HCT116 (cell line): ENCODE results near the gene TBL1X. TPM values are rescaled to one million over a fixed set of nuclear protein-coding genes. Genes with fewer than 3 reads are reported as not detected.

Source experiments
- ATAC-seq: fragments of 200-7000 bp; cut with Tn5 transposase; 2 replicates; pipeline ENCODE4 v1.9.1; 2020; ENCODE audit warnings: mild to moderate bottlenecking, moderate library complexity
- BruUV-seq: library from RNA; stranded (reverse); fragments of 400-500 nt; replicated peaks from 2 replicates; lab custom pipeline; 2021; lab: Mats Ljungman, UMichigan
- CTCF ChIA-PET: fragments of 300-600 bp; sonication (Branson Sonifier 250); formaldehyde crosslinking; loops from one replicate; lab custom pipeline; 2021; ENCODE audit warnings: antibody characterized with exemption; lab: Charles Lee
- POLR2A ChIA-PET: fragments of 300-600, 350-600 bp; sonication (Branson Sonifier 250); formaldehyde crosslinking; loops from one replicate; lab custom pipeline; 2021; ENCODE audit warnings: antibody characterized with exemption; lab: Charles Lee
- RAD21 ChIA-PET, 2 experiments: fragments of 300-600 bp; sonication (Branson Sonifier 250); formaldehyde crosslinking; loops; one replicate each; lab custom pipeline; 2023; ENCODE audit warnings: low total read pairs in 2 of 2; ENCODE audit not compliant: uncharacterized antibody in 2 of 2, unreplicated experiment in 2 of 2, low non-redundant PET in 1 of 2; lab: Charles Lee
- DNase-seq: peaks from one replicate; pipeline ENCODE4 v3.0.0-alpha.2; 2010; ENCODE audit warnings: low read depth, low spot score
- H2AFZ ChIP-seq: fragments of 200-600 bp; shearing (Covaris generic), sonication (generic); 2 replicates; pipeline ENCODE4 v1.6.1; 2017; ENCODE audit warnings: low read depth, mixed run types, mixed read lengths, antibody characterized with exemption, low read length; ENCODE audit not compliant: poor library complexity, severe bottlenecking
- H3K27ac ChIP-seq: 2 replicates; pipeline ENCODE4 v1.5.1; 2012; ENCODE audit warnings: low read depth, low read length
- H3K27me3 ChIP-seq: fragments of 200-600 bp; sonication (generic); 2 replicates; pipeline ENCODE4 v1.6.1; 2016; ENCODE audit warnings: mixed run types, low read length, mixed read lengths; ENCODE audit not compliant: insufficient read depth
- H3K36me3 ChIP-seq, 2 experiments: fragments of 200-500 bp in 1 of 2; fragments of 200-600 bp in 1 of 2; sonication (Bioruptor generic) in 1 of 2; sonication (generic) in 1 of 2; 2 replicates each; pipeline versions ENCODE4 v1.5.1 to v1.6.1; 2014 to 2016; ENCODE audit warnings: low read length in 2 of 2, inconsistent platforms in 1 of 2, mixed read lengths in 1 of 2, mixed run types in 1 of 2; ENCODE audit not compliant: insufficient read depth in 2 of 2, control insufficient read depth in 1 of 2
- H3K4me1 ChIP-seq, 2 experiments: fragments of 200-600 bp in 1 of 2; sonication (generic) in 1 of 2; 2 replicates each; pipeline versions ENCODE4 v1.5.1 to v1.6.1; 2012 to 2017; ENCODE audit warnings: low read length in 2 of 2, inconsistent platforms in 1 of 2, mild to moderate bottlenecking in 1 of 2, mixed read lengths in 1 of 2, mixed run types in 1 of 2, moderate library complexity in 1 of 2; ENCODE audit not compliant: insufficient read depth in 2 of 2, control insufficient read depth in 1 of 2
- H3K4me2 ChIP-seq: fragments of 200-600 bp; sonication (generic); 2 replicates; pipeline ENCODE4 v1.6.1; 2017; ENCODE audit warnings: mixed run types, low read length, mixed read lengths
- H3K4me3 ChIP-seq, 2 experiments: fragments of 200-600 bp in 1 of 2; sonication (generic) in 1 of 2; replicated peaks in 1 of 2; 2 replicates each; pipeline ENCODE4 v1.5.1; 2011 to 2016; ENCODE audit warnings: low read length in 2 of 2, control low read depth in 1 of 2, low read depth in 1 of 2, mild to moderate bottlenecking in 1 of 2, mixed read lengths in 1 of 2, mixed run types in 1 of 2
- H3K79me2 ChIP-seq: fragments of 200-600 bp; sonication (generic); 2 replicates; pipeline ENCODE4 v1.6.1; 2017; ENCODE audit warnings: mild to moderate bottlenecking, mixed run types, low read length, moderate library complexity, mixed read lengths; ENCODE audit not compliant: insufficient read depth
- H3K9ac ChIP-seq: fragments of 200-600 bp; sonication (generic); 2 replicates; pipeline ENCODE4 v1.6.1; 2016; ENCODE audit warnings: low read length, mixed read lengths
- H3K9me2 ChIP-seq: fragments of 200-600 bp; sonication (generic), shearing (Covaris generic); 2 replicates; pipeline ENCODE4 v1.6.1; 2017; ENCODE audit warnings: mixed run types, mild to moderate bottlenecking, moderate library complexity; ENCODE audit not compliant: insufficient read depth
- H3K9me3 ChIP-seq, 2 experiments: fragments of 200-500 bp in 1 of 2; fragments of 200-600 bp in 1 of 2; sonication (Bioruptor generic) in 1 of 2; sonication (generic) in 1 of 2; 2 replicates each; pipeline ENCODE4 v1.6.1; 2014 to 2017; ENCODE audit warnings: low read length in 2 of 2, mixed read lengths in 2 of 2, inconsistent platforms in 1 of 2, low read depth in 1 of 2, mild to moderate bottlenecking in 1 of 2, mixed run types in 1 of 2, moderate library complexity in 1 of 2; ENCODE audit not compliant: control insufficient read depth in 1 of 2, insufficient read depth in 1 of 2
- H4K20me1 ChIP-seq: fragments of 200-600 bp; sonication (generic), shearing (Covaris generic); 2 replicates; pipeline ENCODE4 v1.6.1; 2017; ENCODE audit warnings: mixed run types, mild to moderate bottlenecking, moderate library complexity; ENCODE audit not compliant: insufficient read depth
- ATF3 ChIP-seq: IDR thresholded peaks from 2 replicates; pipeline ENCODE4 v1.6.1; 2012
- CBX3 ChIP-seq: IDR thresholded peaks from 2 replicates; pipeline ENCODE4 v1.6.1; 2012; ENCODE audit warnings: low read depth
- CEBPB ChIP-seq: IDR thresholded peaks from 2 replicates; pipeline ENCODE4 v1.6.1; 2012; ENCODE audit warnings: low read depth
- CTCF ChIP-seq, 3 experiments: fragments of 200-600 bp in 1 of 3; sonication (generic) in 1 of 3; IDR thresholded peaks in 2 of 3; conservative IDR thresholded peaks in 1 of 3; 2 replicates each; pipeline ENCODE4 v1.5.1; 2012 to 2017; ENCODE audit warnings: low read depth in 2 of 3, low read length in 2 of 3, antibody characterized with exemption in 1 of 3, borderline replicate concordance in 1 of 3, control low read depth in 1 of 3, mild to moderate bottlenecking in 1 of 3, mixed read lengths in 1 of 3, mixed run types in 1 of 3, moderate library complexity in 1 of 3; ENCODE audit not compliant: insufficient read depth in 1 of 3
- EGR1 ChIP-seq: IDR thresholded peaks from 2 replicates; pipeline ENCODE4 v1.6.1; 2012; ENCODE audit warnings: low read depth
- ELF1 ChIP-seq: IDR thresholded peaks from 2 replicates; pipeline ENCODE4 v1.6.1; 2012; ENCODE audit warnings: low read depth, borderline replicate concordance
- EZH2 ChIP-seq: fragments of 200-600 bp; sonication (generic); IDR thresholded peaks from 2 replicates; pipeline ENCODE4 v1.6.1; 2017; ENCODE audit warnings: antibody characterized with exemption, mixed run types
- EZH2phosphoT487 ChIP-seq: fragments of 200-600 bp; IDR thresholded peaks from 2 replicates; pipeline ENCODE4 v1.6.1; 2018; ENCODE audit warnings: antibody characterized with exemption, borderline replicate concordance
- JUND ChIP-seq: IDR thresholded peaks from 2 replicates; pipeline ENCODE4 v1.6.1; 2012
- MAX ChIP-seq: IDR thresholded peaks from 2 replicates; pipeline ENCODE4 v1.6.1; 2012
- POLR2A ChIP-seq: IDR thresholded peaks from 2 replicates; pipeline ENCODE4 v1.7.0; 2011; ENCODE audit warnings: borderline replicate concordance; ENCODE audit not compliant: insufficient read depth, insufficient read length; ENCODE audit errors: extremely low read depth
- RAD21 ChIP-seq: IDR thresholded peaks from 2 replicates; pipeline ENCODE4 v1.6.1; 2012; ENCODE audit warnings: low read depth, mild to moderate bottlenecking
- REST ChIP-seq: IDR thresholded peaks from 2 replicates; pipeline ENCODE4 v1.6.1; 2012; ENCODE audit warnings: low read depth
- SIN3A ChIP-seq: IDR thresholded peaks from 2 replicates; pipeline ENCODE4 v1.6.1; 2012; ENCODE audit warnings: low read depth
- SRF ChIP-seq: IDR thresholded peaks from 2 replicates; pipeline ENCODE4 v1.6.1; 2012; ENCODE audit warnings: low read depth
- TCF7L2 ChIP-seq: IDR thresholded peaks from 2 replicates; pipeline ENCODE4 v1.7.0; 2011; ENCODE audit warnings: borderline replicate concordance, inconsistent platforms; ENCODE audit not compliant: insufficient read depth, insufficient read length; ENCODE audit errors: extremely low read depth
- YY1 ChIP-seq: IDR thresholded peaks from 2 replicates; pipeline ENCODE4 v1.6.1; 2011; ENCODE audit warnings: low read length, low read depth, moderate library complexity, mild to moderate bottlenecking; ENCODE audit not compliant: insufficient replicate concordance; ENCODE audit errors: extremely low read depth
- ZBTB33 ChIP-seq: IDR thresholded peaks from 2 replicates; pipeline ENCODE4 v1.6.1; 2011; ENCODE audit warnings: mild to moderate bottlenecking, low read length, moderate library complexity; ENCODE audit not compliant: insufficient replicate concordance; ENCODE audit errors: extremely low read depth
- ZFX ChIP-seq: fragments of 450-650 bp; IDR thresholded peaks from 2 replicates; pipeline ENCODE4 v1.6.1; 2017
- intact Hi-C: fragments of 100-400 bp; cut with micrococcal nuclease; formaldehyde crosslinking; loops from 2 replicates; pipeline ENCODE4 v1.10.0; 2022
- total RNA-seq: library from RNA; stranded (reverse); gene quantifications from one replicate; pipeline ENCODE4 v1.2.1, GENCODE V29; 2021; ENCODE audit not compliant: unreplicated experiment

The TBL1X gene
- total RNA-seq, 1 experiment from 2014 or later: 37.8 TPM

- intact Hi-C loops: no loop called here
- ATAC-seq (no peak), DNase-seq (no peak)
- H3K27ac ChIP-seq: no peak overlapping the region
- TF ChIP-seq JUND: no peak
- TF ChIP-seq CTCF (IDR thresholded peaks at IDR 0.05 in 2 of 3, conservative IDR thresholded peaks at IDR 0.05 in 1 of 3; ENCODE audit: borderline replicate concordance in 1 of 3, insufficient read depth in 1 of 3, low read depth in 2 of 3, low read length in 2 of 3): no peak
- no peak for TF ChIP-seq TCF7L2
- no peak for TF ChIP-seq ELF1
- TF ChIP-seq SRF: no peak
- TF ChIP-seq EZH2phosphoT487: no peak
- TF ChIP-seq POLR2A: no peak
- no peak for TF ChIP-seq YY1
- no peak for TF ChIP-seq CEBPB
- TF ChIP-seq RAD21: no peak
- no peak for TF ChIP-seq EGR1
- no peak for TF ChIP-seq MAX
- TF ChIP-seq SIN3A: no peak
- TF ChIP-seq CBX3: no peak
- no peak for TF ChIP-seq EZH2
- TF ChIP-seq REST: no peak
- TF ChIP-seq ZBTB33: no peak
- no peak for TF ChIP-seq ATF3
- no peak for TF ChIP-seq ZFX
- no peaks in the 10 kb centered on the region for H3K79me2 ChIP-seq
- BruUV-seq: no TSS peak
- H3K27me3 ChIP-seq: no peaks in the 10 kb centered on the region
- H3K9me2 ChIP-seq: no peaks in the 10 kb centered on the region
- no peaks in the 10 kb centered on the region for H4K20me1 ChIP-seq
- ChIA-PET POLR2A (no interaction called here), CTCF (no interaction called here), RAD21 (no interaction called here)
- H2AFZ ChIP-seq: no peak overlapping the region
- no peak overlapping the region for H3K4me2 ChIP-seq
- no peaks in the 10 kb centered on the region for H3K9me3 ChIP-seq
- no peaks in the 10 kb centered on the region for H3K4me1 ChIP-seq
- no peaks in the 10 kb centered on the region for H3K36me3 ChIP-seq
- H3K4me3 ChIP-seq: no peak overlapping the region
- H3K9ac ChIP-seq: no peak overlapping the region
Measured at GRCh38 chrX:9542761-9543111, 77.9 kb downstream of the TBL1X start.
